CD8-positive, alpha-beta memory T cell (primary cell): ENCODE data around the gene STAT5A. TPM values are rescaled to one million over a fixed set of nuclear protein-coding genes. Genes with fewer than 3 reads are reported as not detected.
"Not testable (repeated sequence)": the region's sequence is repeated elsewhere in the genome, so short reads cannot be mapped to it uniquely, and the experiment has no call there.

ENCODE experiments used
- CTCF ChIA-PET: fragments of 350-600 bp; sonication (Branson Sonifier 250); formaldehyde crosslinking; loops from one replicate; lab custom pipeline; 2021; ENCODE audit warnings: antibody characterized with exemption; lab: Charles Lee
- POLR2A ChIA-PET: fragments of 350-600 bp; sonication (Branson Sonifier 250); formaldehyde crosslinking; loops from one replicate; lab custom pipeline; 2021; ENCODE audit warnings: antibody characterized with exemption; lab: Charles Lee
- DNase-seq, 5 donors: peaks; one replicate each; pipeline versions ENCODE4 v3.0.0 to v3.0.0-alpha.2; 2020 to 2022; ENCODE audit warnings: mixed read lengths in 1 of 5
- H3K27ac ChIP-seq: one replicate; pipeline ENCODE4 v1.7.0; 2013; ENCODE audit warnings: low read depth, mild to moderate bottlenecking, low read length, moderate library complexity
- H3K27me3 ChIP-seq: 2 replicates; pipeline ENCODE4 v1.7.0; 2013; ENCODE audit warnings: low read length, mild to moderate bottlenecking; ENCODE audit not compliant: insufficient read depth, poor library complexity, severe bottlenecking
- H3K36me3 ChIP-seq: 2 replicates; pipeline ENCODE4 v1.7.0; 2013; ENCODE audit warnings: mild to moderate bottlenecking, low read length, moderate library complexity; ENCODE audit not compliant: insufficient read depth
- H3K4me1 ChIP-seq: 2 replicates; pipeline ENCODE4 v1.7.0; 2013; ENCODE audit warnings: mild to moderate bottlenecking, low read length, moderate library complexity; ENCODE audit not compliant: insufficient read depth
- H3K4me3 ChIP-seq: 2 replicates; pipeline ENCODE4 v1.7.0; 2013; ENCODE audit warnings: mild to moderate bottlenecking, low read length
- H3K9me3 ChIP-seq: 2 replicates; pipeline ENCODE4 v1.7.0; 2013; ENCODE audit warnings: mild to moderate bottlenecking, low read length
- H3K27ac Mint-ChIP-seq, 8 donors: one replicate each; pipeline ENCODE4 v1.8.0; 2020 to 2021; ENCODE audit warnings: mixed read lengths in 8 of 8, mild to moderate bottlenecking in 6 of 8, inconsistent platforms in 3 of 8, moderate library complexity in 3 of 8
- H3K27me3 Mint-ChIP-seq, 2 donors: one replicate each; pipeline ENCODE4 v1.8.0; 2020 to 2021; ENCODE audit warnings: mixed read lengths in 2 of 2, mild to moderate bottlenecking in 1 of 2, moderate library complexity in 1 of 2
- H3K36me3 Mint-ChIP-seq, 3 donors: one replicate each; pipeline ENCODE4 v1.8.0; 2020 to 2021; ENCODE audit warnings: mixed read lengths in 3 of 3, inconsistent platforms in 1 of 3, mild to moderate bottlenecking in 1 of 3
- H3K4me1 Mint-ChIP-seq, 3 donors: one replicate each; pipeline ENCODE4 v1.8.0; 2020 to 2021; ENCODE audit warnings: mixed read lengths in 3 of 3, inconsistent platforms in 1 of 3, mild to moderate bottlenecking in 1 of 3
- H3K4me3 Mint-ChIP-seq, 7 donors: one replicate each; pipeline ENCODE4 v1.8.0; 2020 to 2021; ENCODE audit warnings: mixed read lengths in 7 of 7, mild to moderate bottlenecking in 6 of 7, moderate library complexity in 4 of 7, inconsistent platforms in 2 of 7
- H3K9me3 Mint-ChIP-seq, 5 donors: one replicate each; pipeline ENCODE4 v1.8.0; 2020 to 2022; ENCODE audit warnings: mixed read lengths in 5 of 5, mild to moderate bottlenecking in 3 of 5, moderate library complexity in 2 of 5, inconsistent platforms in 1 of 5
- polyA plus RNA-seq: library from polyadenylated mRNA; unstranded; fragments of 300-500 nt; fragmentation: Illumina TruSeq; gene quantifications from one replicate; pipeline ENCODE4 v1.2.3, GENCODE V29; 2021
- total RNA-seq, 2 experiments: library from RNA; stranded (reverse); gene quantifications; one replicate each; pipeline ENCODE4 v1.2.3, GENCODE V29; 2021

Gene STAT5A
- total RNA-seq, result 100 to 1,000 TPM; 259 to 263 TPM
- 90.3 TPM for polyA plus RNA-seq

DNA sequence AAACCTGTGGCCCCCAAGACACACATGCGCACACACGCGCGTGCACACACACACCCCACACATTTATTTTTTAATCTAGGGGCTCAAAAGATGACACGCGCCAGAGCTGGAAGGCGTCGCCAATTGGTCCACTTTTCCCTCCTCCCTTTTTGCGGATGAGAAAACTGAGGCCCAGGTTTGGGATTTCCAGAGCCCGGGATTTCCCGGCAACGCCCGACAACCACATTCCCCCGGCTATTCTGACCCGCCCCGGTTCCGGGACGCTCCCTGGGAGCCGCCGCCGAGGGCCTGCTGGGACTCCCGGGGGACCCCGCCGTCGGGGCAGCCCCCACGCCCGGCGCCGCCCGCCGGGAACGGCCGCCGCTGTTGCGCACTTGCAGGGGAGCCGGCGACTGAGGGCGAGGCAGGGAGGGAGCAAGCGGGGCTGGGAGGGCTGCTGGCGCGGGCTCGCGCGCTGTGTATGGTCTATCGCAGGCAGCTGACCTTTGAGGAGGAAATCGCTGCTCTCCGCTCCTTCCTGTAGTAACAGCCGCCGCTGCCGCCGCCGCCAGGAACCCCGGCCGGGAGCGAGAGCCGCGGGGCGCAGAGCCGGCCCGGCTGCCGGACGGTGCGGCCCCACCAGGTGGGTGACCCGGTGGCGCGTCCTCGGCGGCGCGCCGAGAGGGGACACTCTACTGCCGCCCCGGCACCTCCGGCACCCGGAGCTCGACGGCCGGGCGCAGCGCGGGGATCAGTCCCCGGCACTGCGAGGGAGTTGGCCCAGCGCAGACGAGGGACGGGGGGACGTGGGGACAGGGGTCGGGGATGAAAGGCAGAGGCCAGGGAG lies at the start of gene STAT5A:
Gene STAT5A, plus strand, starts transcription at position 522 of the 826 bp plus-strand sequence. CDS start 914 bp downstream, outside the sequence.
- Histone ChIP-seq H3K9me3 (no peaks in the 10 kb centered on the region), H3K36me3 (no peaks in the 10 kb centered on the region), H3K27ac (peak within 1 kb of the TSS; percentile 88), H3K4me1 (peaks cover 30% of the 10 kb centered on the region), H3K4me3 (peak within 1 kb of the TSS; percentile 65), H3K27me3 (no peaks in the 10 kb centered on the region)
- CTCF ChIA-PET, result interaction anchor here (0.6 to 3.1 kb wide), 10 partner anchors 11 to 118 kb away, joined by 3 to 26 read pairs (median 4); no protein-coding TSS in a partner anchor
- peak; percentile 72 to 91 (median 83) for DNase-seq
- Mint-ChIP-seq H3K27ac (peak within 1 kb of the TSS; percentile 95 to 99 (median 99)), H3K4me1 (peaks cover 42 to 67% (median 52%) of the 10 kb centered on the region in 3 donors), H3K27me3 (no peaks in the 10 kb centered on the region), H3K36me3 (peaks cover 0 to 40% (median 2%) of the 10 kb centered on the region in 3 donors), H3K4me3 (peak within 1 kb of the TSS; percentile 93 to 97 (median 96)), H3K9me3 (no peaks in the 10 kb centered on the region)
- POLR2A ChIA-PET, result interaction anchor here (0.6 to 5.6 kb wide), 11 partner anchors 10 to 100 kb away, joined by 3 to 55 read pairs (median 5); partner anchors contain the start of genes STAT3 and STAT5B

- H3K27me3 ChIP-seq, H3K9me3 ChIP-seq, H3K9me3 Mint-ChIP-seq, DNase-seq, H3K27me3 Mint-ChIP-seq, H3K36me3 ChIP-seq, POLR2A ChIA-PET, H3K4me3 ChIP-seq, H3K4me1 ChIP-seq, H3K27ac ChIP-seq: not testable (repeated sequence)
- peak overlapping the region in 1 of 7 donors; percentile 65 for H3K4me3 Mint-ChIP-seq
- H3K36me3 Mint-ChIP-seq, result peaks cover 0 to 11% (median 0%) of the 10 kb centered on the region in 3 donors
- H3K27ac Mint-ChIP-seq, result peak overlapping the region in 2 of 8 donors; percentile 11 to 77
- H3K4me1 Mint-ChIP-seq, result peaks cover 48 to 68% (median 54%) of the 10 kb centered on the region in 3 donors
- CTCF ChIA-PET, result interaction anchor here (2.1 kb wide), 1 partner anchor 73 kb away, joined by 4 read pairs; no protein-coding TSS in a partner anchor
These were observed 48.7 kb upstream of the STAT5A start for GRCh38 chr17:42239576-42239975.

- ChIA-PET POLR2A (no interaction called here), CTCF (interaction anchor here (2.1 kb wide), 1 partner anchor 72 kb away, joined by 4 read pairs; no protein-coding TSS in a partner anchor)
- Histone ChIP-seq H3K36me3 (no peaks in the 10 kb centered on the region), H3K4me1 (no peaks in the 10 kb centered on the region), H3K4me3 (no peak overlapping the region), H3K27me3 (no peaks in the 10 kb centered on the region), H3K27ac (no peak overlapping the region), H3K9me3 (no peaks in the 10 kb centered on the region)
- Mint-ChIP-seq H3K36me3 (peaks cover 0 to 9% (median 0%) of the 10 kb centered on the region in 3 donors), H3K4me3 (no peak overlapping the region), H3K9me3 (no peaks in the 10 kb centered on the region), H3K27me3 (peaks cover 0 to 3% of the 10 kb centered on the region in 2 donors), H3K27ac (peak overlapping the region in 4 of 8 donors; percentile 20 to 80 (median 28)), H3K4me1 (peaks cover 42 to 64% (median 49%) of the 10 kb centered on the region in 3 donors)
- DNase-seq, result no peak
These were observed 48.1 kb upstream of the STAT5A start for GRCh38 chr17:42240201-42240600.

DNA sequence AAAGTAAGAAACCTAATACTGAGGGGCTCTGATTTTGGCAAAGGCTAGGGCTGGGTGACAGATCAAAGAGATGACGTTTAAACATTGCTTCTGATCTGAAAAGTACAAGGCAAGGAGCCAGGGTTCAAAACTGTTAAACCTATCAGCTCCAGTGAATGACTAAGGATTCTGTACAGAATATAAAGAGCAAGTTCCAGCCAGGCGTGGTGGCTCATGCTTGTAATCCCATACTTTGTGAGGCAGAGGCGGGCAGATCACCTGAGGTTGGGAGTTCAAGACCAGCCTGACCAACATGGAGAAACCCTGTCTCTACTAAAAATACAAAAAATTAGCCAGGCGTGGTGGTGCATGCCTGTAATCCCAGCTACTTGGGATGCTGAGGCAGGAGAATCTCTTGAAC lies 47.4 kb upstream of the STAT5A start:
- CTCF ChIA-PET, result interaction anchor here (2.1 kb wide), 1 partner anchor 72 kb away, joined by 4 read pairs; no protein-coding TSS in a partner anchor
- H3K27ac ChIP-seq, H3K36me3 ChIP-seq, H3K9me3 ChIP-seq, POLR2A ChIA-PET, H3K27me3 Mint-ChIP-seq, H3K27me3 ChIP-seq, H3K9me3 Mint-ChIP-seq, DNase-seq, H3K4me1 ChIP-seq, H3K4me3 Mint-ChIP-seq, H3K36me3 Mint-ChIP-seq, H3K4me3 ChIP-seq: not testable (repeated sequence)
- Mint-ChIP-seq H3K4me1 (peaks cover 41 to 61% (median 52%) of the 10 kb centered on the region in 3 donors), H3K27ac (peak overlapping the region in 6 of 8 donors; percentile 5 to 88 (median 38))

DNA sequence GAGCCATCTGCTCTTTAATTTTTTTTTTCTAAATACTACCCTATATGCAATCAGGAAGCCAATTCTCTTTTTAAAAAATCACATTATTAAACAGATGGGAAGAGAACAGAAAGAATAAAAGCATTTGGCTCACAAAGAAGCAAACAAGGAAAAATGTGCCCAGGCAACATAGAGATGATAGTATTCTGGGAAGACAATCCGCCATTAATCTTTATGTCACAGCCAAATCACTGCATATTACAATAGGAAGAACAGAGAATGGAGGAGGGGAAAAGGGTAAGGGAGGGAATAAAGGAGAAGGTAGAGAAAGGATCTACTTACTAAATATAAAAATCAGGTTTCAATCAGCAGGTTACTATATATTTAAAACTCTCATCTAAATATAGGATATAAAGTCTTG lies 46.4 kb upstream of the STAT5A start:
- peak overlapping the region in 5 of 8 donors; percentile 1 to 87 (median 51) for H3K27ac Mint-ChIP-seq
- no peak overlapping the region for H3K4me3 Mint-ChIP-seq
- H3K9me3 ChIP-seq, result no peaks in the 10 kb centered on the region
- H3K36me3 Mint-ChIP-seq, result peaks cover 0 to 4% (median 1%) of the 10 kb centered on the region in 3 donors
- no peaks in the 10 kb centered on the region for H3K27me3 ChIP-seq
- POLR2A ChIA-PET, result no interaction called here
- CTCF ChIA-PET, result no interaction called here
- H3K9me3 Mint-ChIP-seq, result no peaks in the 10 kb centered on the region
- H3K36me3 ChIP-seq, result no peaks in the 10 kb centered on the region
- peaks cover 43 to 65% (median 56%) of the 10 kb centered on the region in 3 donors for H3K4me1 Mint-ChIP-seq
- no peak overlapping the region for H3K27ac ChIP-seq
- no peak overlapping the region for H3K4me3 ChIP-seq
- peaks cover 6% of the 10 kb centered on the region for H3K4me1 ChIP-seq
- peaks cover 0 to 3% of the 10 kb centered on the region in 2 donors for H3K27me3 Mint-ChIP-seq
- no peak for DNase-seq

- H3K4me3 Mint-ChIP-seq, result peak overlapping the region in 1 of 7 donors; percentile 6
- H3K36me3 Mint-ChIP-seq, result peaks cover 0 to 4% (median 1%) of the 10 kb centered on the region in 3 donors
- H3K4me1 Mint-ChIP-seq, result peaks cover 52 to 72% (median 64%) of the 10 kb centered on the region in 3 donors
- Histone ChIP-seq H3K27me3 (no peaks in the 10 kb centered on the region), H3K27ac (no peak overlapping the region), H3K4me1 (peaks cover 22% of the 10 kb centered on the region), H3K36me3 (no peaks in the 10 kb centered on the region), H3K9me3 (no peaks in the 10 kb centered on the region), H3K4me3 (no peak overlapping the region)
- H3K27me3 Mint-ChIP-seq, result peaks cover 0 to 3% of the 10 kb centered on the region in 2 donors
- POLR2A ChIA-PET, result no interaction called here
- no peaks in the 10 kb centered on the region for H3K9me3 Mint-ChIP-seq
- no peak for DNase-seq
- H3K27ac Mint-ChIP-seq, result peak overlapping the region in 7 of 8 donors; percentile 10 to 97 (median 52)
- CTCF ChIA-PET, result interaction anchor here (0.7 kb wide), 1 partner anchor 57 kb away, joined by 3 read pairs; no protein-coding TSS in a partner anchor
These were observed 44.8 kb upstream of the STAT5A start for GRCh38 chr17:42243493-42243982.

GRCh38 chr17:42244116-42244515 lies 44.2 kb upstream of the STAT5A start:
- H3K4me1 ChIP-seq, result peaks cover 27% of the 10 kb centered on the region
- ChIA-PET CTCF (interaction anchor here (0.7 to 1.6 kb wide), 2 partner anchors 22 to 58 kb away, joined by 3 to 5 read pairs; no protein-coding TSS in a partner anchor), POLR2A (interaction anchor here (0.7 kb wide), 1 partner anchor 355 kb away, joined by 3 read pairs; no protein-coding TSS in a partner anchor)
- not testable (repeated sequence) for H3K36me3 ChIP-seq, H3K9me3 ChIP-seq, H3K27me3 ChIP-seq, H3K4me3 Mint-ChIP-seq, H3K4me3 ChIP-seq, H3K27me3 Mint-ChIP-seq, H3K36me3 Mint-ChIP-seq, H3K9me3 Mint-ChIP-seq, H3K27ac ChIP-seq, DNase-seq
- peak overlapping the region in 7 of 8 donors; percentile 24 to 69 (median 46) for H3K27ac Mint-ChIP-seq
- H3K4me1 Mint-ChIP-seq, result peaks cover 55 to 75% (median 68%) of the 10 kb centered on the region in 3 donors
